Measurements from ENCODE around the gene CA10.

- no peak for TF ChIP-seq CTCF (IDR thresholded peaks at IDR 0.05)
- TF ChIP-seq EP300 (IDR thresholded peaks at IDR 0.05) = no peak
These were observed 498.2 kb downstream of the CA10 start for GRCh38 chr17:51660266-51660665.
